Mucosa of rectum (tissue), 2 donors: Measurements from ENCODE around the gene TENT5C.

ENCODE experiments used
- H3K27ac ChIP-seq, 2 donors: one replicate each; pipeline ENCODE4 v1.7.0; 2013; ENCODE audit warnings: inconsistent platforms in 2 of 2, low read depth in 2 of 2, low read length in 2 of 2
- H3K27me3 ChIP-seq, 2 donors: one replicate each; pipeline ENCODE4 v1.7.0; 2013; ENCODE audit warnings: low read length in 2 of 2; ENCODE audit not compliant: control insufficient read depth in 2 of 2, insufficient read depth in 2 of 2
- H3K36me3 ChIP-seq, 2 donors: one replicate each; pipeline ENCODE4 v1.7.0; 2013; ENCODE audit warnings: low read length in 2 of 2; ENCODE audit not compliant: control insufficient read depth in 2 of 2, insufficient read depth in 2 of 2
- H3K4me1 ChIP-seq, 2 donors: one replicate each; pipeline ENCODE4 v1.7.0; 2013; ENCODE audit warnings: low read length in 2 of 2, mild to moderate bottlenecking in 1 of 2; ENCODE audit not compliant: control insufficient read depth in 2 of 2, insufficient read depth in 2 of 2
- H3K4me3 ChIP-seq, 2 donors: one replicate each; pipeline ENCODE4 v1.7.0; 2013; ENCODE audit warnings: low read length in 2 of 2
- H3K9ac ChIP-seq, 2 donors: one replicate each; pipeline ENCODE4 v1.7.0; 2013; ENCODE audit warnings: low read length in 2 of 2, low read depth in 1 of 2, mild to moderate bottlenecking in 1 of 2
- H3K9me3 ChIP-seq, 2 donors: one replicate each; pipeline ENCODE4 v1.7.0; 2013; ENCODE audit warnings: low read length in 2 of 2; ENCODE audit not compliant: control insufficient read depth in 2 of 2
- donor health status: healthy.
- donor health status: Normal muscosa, but diverticular disease.

The TENT5C gene

DNA sequence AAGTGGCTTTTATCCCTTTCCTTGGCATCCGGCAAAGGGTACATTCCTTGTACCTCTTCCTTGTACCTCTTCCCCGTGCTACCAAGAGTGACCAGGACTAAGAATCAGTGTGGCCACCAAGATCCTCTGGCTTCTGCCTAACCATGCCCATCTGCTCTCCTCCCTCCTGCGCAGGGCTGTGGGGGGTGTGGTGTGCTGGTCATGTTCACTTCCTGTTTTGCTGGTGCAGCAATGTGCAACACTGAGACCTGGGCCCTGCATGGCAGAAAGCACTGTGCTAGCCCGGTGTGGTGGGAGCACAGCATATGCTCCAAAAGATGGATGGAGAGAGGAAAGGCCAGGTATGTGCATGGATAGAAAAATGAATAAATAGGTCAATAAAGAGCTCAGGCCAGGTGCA, 33.3 kb upstream of the TENT5C start:
- no peaks in the 10 kb centered on the region for H3K36me3 ChIP-seq
- H3K27me3 ChIP-seq, result no peaks in the 10 kb centered on the region
- H3K4me3 ChIP-seq, result no peak overlapping the region
- peaks cover 18 to 31% of the 10 kb centered on the region in 2 donors for H3K4me1 ChIP-seq
- no peaks in the 10 kb centered on the region for H3K9me3 ChIP-seq
- no peak overlapping the region for H3K9ac ChIP-seq
- no peak overlapping the region for H3K27ac ChIP-seq

DNA sequence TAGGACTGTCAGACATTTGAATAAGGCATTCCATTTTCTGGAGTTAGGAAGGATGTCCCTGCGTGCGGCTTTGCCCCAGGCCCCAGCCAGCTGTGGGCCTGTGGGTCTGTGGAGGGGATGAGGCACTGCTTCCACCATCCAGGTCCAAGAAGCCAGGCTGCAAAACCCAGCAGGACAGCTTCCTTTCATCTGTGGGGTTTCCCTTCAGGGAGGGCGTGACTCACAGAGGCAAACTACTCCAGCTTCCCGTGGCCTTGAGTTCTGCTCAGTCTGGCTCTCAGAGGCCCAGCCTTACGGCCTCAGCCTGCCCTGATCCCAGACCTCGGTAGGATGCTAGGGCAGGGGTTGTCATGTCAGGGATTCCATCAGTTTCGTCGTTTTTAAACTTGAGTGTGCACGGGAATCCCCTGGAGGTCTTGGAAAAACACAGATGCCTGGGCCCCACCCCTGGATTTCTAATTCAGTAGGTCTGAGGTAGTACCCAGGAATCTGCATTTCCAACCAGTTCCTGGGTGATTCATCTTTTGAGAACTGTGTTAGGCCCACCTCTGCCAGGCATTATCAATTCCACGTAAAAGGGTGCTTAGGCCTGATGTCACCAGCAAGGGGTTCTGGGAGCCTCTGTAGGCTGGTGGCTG, 32.3 kb upstream of the TENT5C start:
- Histone ChIP-seq H3K9ac (no peak overlapping the region), H3K4me3 (no peak overlapping the region), H3K9me3 (no peaks in the 10 kb centered on the region), H3K4me1 (peaks cover 18 to 31% of the 10 kb centered on the region in 2 donors), H3K27me3 (no peaks in the 10 kb centered on the region), H3K36me3 (no peaks in the 10 kb centered on the region), H3K27ac (no peak overlapping the region)

DNA sequence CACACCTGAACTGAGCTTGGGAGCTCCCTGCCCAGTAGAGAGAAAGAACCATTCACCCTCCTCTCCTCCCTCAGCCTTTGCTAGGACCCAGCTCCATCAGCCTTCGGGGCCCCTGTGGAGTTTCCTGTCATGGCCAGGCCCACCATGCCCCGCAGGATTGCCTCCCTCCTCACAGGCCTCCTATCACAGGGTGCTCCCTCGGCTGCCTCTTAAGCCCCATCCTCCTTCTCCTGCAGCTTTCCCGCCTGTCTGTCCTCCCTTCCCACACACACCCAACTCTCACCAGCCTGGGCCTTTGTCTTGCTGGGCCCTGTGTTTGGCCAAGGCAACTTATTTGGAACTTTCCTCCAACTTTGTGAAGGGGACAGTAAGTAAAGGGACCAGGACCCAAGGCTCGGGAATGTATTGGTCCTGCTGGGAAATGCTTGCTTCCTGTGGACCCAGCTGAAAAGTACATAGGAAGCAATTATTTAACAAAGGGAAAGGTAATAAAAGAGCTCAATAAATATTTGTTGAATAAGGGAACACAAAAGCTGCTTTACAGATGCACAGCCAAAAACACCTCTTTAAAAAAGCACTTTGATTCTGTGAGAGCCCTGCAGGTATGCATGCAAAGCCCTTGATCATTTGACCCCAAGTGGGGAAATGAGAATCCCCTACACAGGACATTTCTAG, 31.6 kb upstream of the TENT5C start:
- no peak overlapping the region for H3K9ac ChIP-seq
- H3K36me3 ChIP-seq, result no peaks in the 10 kb centered on the region
- H3K4me3 ChIP-seq, result no peak overlapping the region
- H3K27ac ChIP-seq, result no peak overlapping the region
- H3K4me1 ChIP-seq, result peaks cover 18 to 31% of the 10 kb centered on the region in 2 donors
- no peaks in the 10 kb centered on the region for H3K27me3 ChIP-seq
- no peaks in the 10 kb centered on the region for H3K9me3 ChIP-seq

DNA sequence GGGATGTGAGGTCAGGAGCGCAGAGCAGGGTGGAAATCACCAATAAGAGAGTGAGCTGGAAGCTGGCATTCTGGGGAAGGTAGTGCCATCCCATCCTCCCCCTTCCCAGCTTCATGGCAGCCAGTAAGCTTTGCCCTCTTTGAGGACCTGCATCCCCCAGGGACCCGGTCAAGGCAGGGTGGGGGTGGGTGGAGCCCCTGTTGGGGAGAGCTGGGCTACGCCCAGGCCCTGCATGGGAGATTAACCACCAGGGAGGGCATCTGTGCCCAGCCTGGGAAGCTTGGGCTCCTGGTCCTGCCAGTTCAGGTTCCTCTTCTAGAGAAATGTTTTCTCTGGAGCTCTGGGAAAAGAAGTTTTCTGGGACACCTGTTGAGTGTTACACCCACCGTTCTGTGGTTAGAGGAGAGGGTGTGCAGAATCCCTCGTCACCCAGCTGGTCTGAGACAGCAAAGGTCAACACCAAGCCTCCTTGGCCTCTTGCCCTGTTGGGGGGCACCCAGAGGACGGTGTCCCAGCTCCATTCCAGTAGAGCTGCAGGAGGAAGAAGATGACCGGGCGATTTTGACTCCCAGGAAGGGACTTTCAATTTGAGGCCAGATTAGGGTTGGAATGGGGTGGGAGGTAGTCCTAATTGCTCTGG, 30.1 kb upstream of the TENT5C start:
- no peaks in the 10 kb centered on the region for H3K27me3 ChIP-seq
- H3K9ac ChIP-seq, result no peak overlapping the region
- H3K27ac ChIP-seq, result no peak overlapping the region
- no peaks in the 10 kb centered on the region for H3K36me3 ChIP-seq
- peaks cover 16 to 26% of the 10 kb centered on the region in 2 donors for H3K4me1 ChIP-seq
- H3K4me3 ChIP-seq, result no peak overlapping the region
- H3K9me3 ChIP-seq, result no peaks in the 10 kb centered on the region

DNA sequence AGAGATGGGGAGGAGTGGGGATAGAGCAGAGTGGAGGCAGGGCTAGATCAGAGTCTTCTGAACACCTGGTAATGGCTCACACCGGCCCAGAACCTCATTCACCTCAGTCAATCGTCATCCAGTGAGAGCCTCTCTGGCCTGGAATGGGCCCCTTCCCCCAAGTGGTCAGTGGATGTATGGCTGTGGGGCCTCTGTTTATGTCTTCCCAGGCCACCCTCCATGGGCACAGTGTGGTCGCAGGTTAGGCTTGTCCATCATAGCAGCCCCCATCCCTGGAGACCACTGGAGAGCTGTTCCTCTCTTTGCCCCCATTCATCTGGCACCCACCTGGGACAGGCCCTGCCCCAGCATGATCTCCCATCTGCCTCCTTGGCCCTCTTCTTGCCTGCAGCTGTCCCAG, 29.6 kb upstream of the TENT5C start:
- Histone ChIP-seq H3K4me1 (peaks cover 11 to 21% of the 10 kb centered on the region in 2 donors), H3K4me3 (no peak overlapping the region), H3K9me3 (no peaks in the 10 kb centered on the region), H3K9ac (no peak overlapping the region), H3K27me3 (no peaks in the 10 kb centered on the region), H3K36me3 (no peaks in the 10 kb centered on the region), H3K27ac (no peak overlapping the region)

DNA sequence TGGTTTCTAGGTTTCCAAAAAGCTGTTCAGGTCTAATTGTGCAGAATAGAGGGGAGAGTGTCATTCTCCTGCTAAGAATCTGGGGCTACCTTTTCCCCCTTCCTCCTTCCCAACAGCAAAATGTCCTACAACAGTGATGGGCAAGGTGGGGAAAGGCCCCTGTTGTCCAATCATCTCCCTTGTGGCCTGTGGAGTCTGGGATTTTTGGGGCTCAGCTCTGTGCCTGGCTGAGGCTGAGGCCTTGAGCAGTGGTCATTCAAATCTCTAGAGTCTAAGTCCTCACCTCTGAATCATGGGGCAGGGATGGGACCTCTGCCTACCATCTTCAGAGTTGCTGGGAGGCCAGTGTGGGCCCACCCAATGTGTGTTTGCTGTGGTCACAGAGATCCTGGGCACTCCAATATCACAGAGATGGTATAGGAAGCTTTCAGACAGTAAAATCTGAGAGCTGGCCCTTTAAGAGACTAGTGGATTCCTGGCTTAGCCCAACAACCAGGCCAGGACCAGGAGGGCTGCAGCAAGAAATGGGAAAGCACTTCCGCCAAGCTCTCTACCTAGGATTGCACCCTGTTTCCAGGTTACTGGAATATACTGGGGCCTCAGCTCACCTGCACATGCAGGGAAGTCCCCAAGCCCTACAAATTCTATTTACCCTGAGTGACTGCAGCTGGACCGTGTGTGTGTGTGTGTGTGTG, 28.5 kb upstream of the TENT5C start:
- H3K4me1 ChIP-seq, result peaks cover 2 to 11% of the 10 kb centered on the region in 2 donors
- H3K36me3 ChIP-seq, result no peaks in the 10 kb centered on the region
- H3K27me3 ChIP-seq, result no peaks in the 10 kb centered on the region
- H3K9me3 ChIP-seq, result no peaks in the 10 kb centered on the region
- H3K4me3 ChIP-seq, result no peak overlapping the region
- H3K27ac ChIP-seq, result no peak overlapping the region
- no peak overlapping the region for H3K9ac ChIP-seq

DNA sequence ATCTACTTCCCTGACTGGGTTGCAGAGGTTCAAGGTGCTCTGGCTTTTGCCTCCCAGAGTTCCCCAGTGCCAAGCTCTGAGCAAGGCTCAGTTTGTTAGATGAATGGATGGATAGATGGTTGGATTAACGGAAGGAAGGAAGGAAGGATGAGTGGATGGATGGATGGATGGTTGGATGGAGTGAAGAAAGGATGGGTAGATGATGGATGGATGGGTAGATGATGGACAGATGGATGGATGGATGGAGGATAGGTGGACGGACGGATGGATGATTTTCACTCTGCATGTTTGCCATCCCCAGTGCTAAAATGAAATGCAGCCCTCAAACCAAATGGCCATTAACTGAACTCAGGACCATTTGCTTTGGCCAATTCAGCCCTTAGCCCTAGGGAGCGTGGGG, 27.4 kb upstream of the TENT5C start:
- Histone ChIP-seq H3K4me1 (peaks cover 0 to under 1% of the 10 kb centered on the region in 2 donors), H3K27ac (no peak overlapping the region), H3K9ac (no peak overlapping the region), H3K36me3 (no peaks in the 10 kb centered on the region), H3K27me3 (no peaks in the 10 kb centered on the region), H3K4me3 (no peak overlapping the region), H3K9me3 (no peaks in the 10 kb centered on the region)

DNA sequence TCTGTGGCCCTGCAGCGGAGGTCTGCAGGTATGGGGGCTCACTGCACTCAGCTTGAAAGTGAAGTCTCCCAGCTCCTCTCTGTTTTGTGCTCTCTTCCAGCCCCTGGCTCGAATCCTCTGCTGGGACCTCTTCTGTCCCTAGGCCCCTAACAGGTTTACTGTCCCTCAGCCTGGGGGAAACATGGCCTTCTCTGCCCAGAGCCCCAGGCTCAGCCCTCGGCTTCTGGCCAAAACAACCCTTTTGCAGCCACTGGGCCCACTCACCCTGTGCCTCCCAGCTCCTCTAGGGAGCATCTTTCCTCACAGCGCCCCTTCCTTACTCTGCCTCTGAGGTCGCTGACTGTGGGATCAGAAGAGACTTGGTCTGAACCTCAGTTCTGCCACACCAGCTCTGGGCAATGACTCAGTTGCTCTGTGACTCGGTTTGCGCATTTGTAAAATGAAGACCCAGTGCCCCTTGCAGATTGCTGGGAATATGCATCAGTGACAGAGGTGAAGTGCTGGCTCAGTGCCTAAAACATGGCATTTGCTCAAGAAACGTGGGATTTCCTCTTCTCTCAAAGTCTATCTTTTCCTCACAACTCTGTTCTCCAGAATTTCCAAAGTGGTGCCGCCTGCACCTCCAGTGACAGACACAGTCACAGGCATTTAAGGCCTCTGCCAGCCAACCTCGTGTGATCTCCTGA, 26.5 kb upstream of the TENT5C start:
- no peaks in the 10 kb centered on the region for H3K9me3 ChIP-seq
- no peaks in the 10 kb centered on the region for H3K4me1 ChIP-seq
- no peaks in the 10 kb centered on the region for H3K27me3 ChIP-seq
- no peak overlapping the region for H3K9ac ChIP-seq
- no peak overlapping the region for H3K4me3 ChIP-seq
- H3K27ac ChIP-seq, result no peak overlapping the region
- no peaks in the 10 kb centered on the region for H3K36me3 ChIP-seq

DNA sequence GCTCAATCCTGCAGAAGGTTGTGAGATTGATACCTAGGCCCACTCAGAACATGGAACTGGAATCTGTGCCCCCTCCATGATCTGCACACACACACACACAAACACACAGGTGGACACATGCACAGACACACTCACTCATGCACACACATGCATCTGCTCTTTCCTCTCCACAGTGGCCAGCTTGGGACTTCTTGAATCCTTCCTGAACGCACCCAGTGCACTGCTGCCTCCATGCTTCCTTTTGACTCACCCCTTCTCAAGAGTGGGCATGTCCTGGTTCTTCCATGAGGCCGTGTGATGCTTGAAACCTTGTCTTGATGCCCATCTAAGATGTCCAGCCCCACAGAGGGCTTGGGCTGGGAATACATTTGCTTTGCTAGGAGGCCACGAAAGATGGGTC, 25.4 kb upstream of the TENT5C start:
- Histone ChIP-seq H3K9ac (no peak overlapping the region), H3K4me3 (no peak overlapping the region), H3K9me3 (no peaks in the 10 kb centered on the region), H3K4me1 (no peaks in the 10 kb centered on the region), H3K36me3 (no peaks in the 10 kb centered on the region), H3K27me3 (no peaks in the 10 kb centered on the region), H3K27ac (no peak overlapping the region)
